ENCODE data around the gene GLT1D1.

GLT1D1 gene

GRCh38 chr12:128969480-128970055 is 116.3 kb downstream of the GLT1D1 start:
- DNase-seq: peak; percentile 20

- DNase-seq: no peak
Measured at GRCh38 chr12:128970110-128970509, 116.8 kb downstream of the GLT1D1 start.

- DNase-seq: no peak
Measured at GRCh38 chr12:128970941-128971340, 117.7 kb downstream of the GLT1D1 start.

- no peak for DNase-seq
Measured at GRCh38 chr12:128971802-128972201, 118.5 kb downstream of the GLT1D1 start.

- DNase-seq: no peak
Measured at GRCh38 chr12:128973883-128974681, 120.8 kb downstream of the GLT1D1 start.

GRCh38 chr12:128974881-128975280 is 121.6 kb downstream of the GLT1D1 start:
- DNase-seq: no peak

- no peak for DNase-seq
Measured at GRCh38 chr12:128976120-128976738, 123.0 kb downstream of the GLT1D1 start.

- DNase-seq: no peak
Measured at GRCh38 chr12:128977441-128977840, 124.2 kb downstream of the GLT1D1 start.

- DNase-seq: no peak
Measured at GRCh38 chr12:128978067-128978466, 124.8 kb downstream of the GLT1D1 start.

GRCh38 chr12:128980623-128981022 is 127.3 kb downstream of the GLT1D1 start:
- no peak for DNase-seq

- DNase-seq: no peak
Measured at GRCh38 chr12:128981971-128982533, 128.8 kb downstream of the GLT1D1 start.

GRCh38 chr12:128982933-128983332 is 129.7 kb downstream of the GLT1D1 start:
- DNase-seq: no peak

- DNase-seq: no peak
Measured at GRCh38 chr12:128983371-128983770, 130.1 kb downstream of the GLT1D1 start.

GRCh38 chr12:128986957-128987356 is 133.7 kb downstream of the GLT1D1 start:
- DNase-seq: no peak

GRCh38 chr12:128989287-128989686 is 136.0 kb downstream of the GLT1D1 start:
- DNase-seq: no peak

GRCh38 chr12:128991716-128992115 is 138.4 kb downstream of the GLT1D1 start:
- DNase-seq: no peak

- DNase-seq: no peak
Measured at GRCh38 chr12:128992116-128992515, 138.8 kb downstream of the GLT1D1 start.

GRCh38 chr12:128992550-128992949 is 139.3 kb downstream of the GLT1D1 start:
- DNase-seq: no peak

GRCh38 chr12:128994856-128995255 is 141.6 kb downstream of the GLT1D1 start:
- no peak for DNase-seq

GRCh38 chr12:128995619-128996018 is 142.3 kb downstream of the GLT1D1 start:
- DNase-seq: no peak

GRCh38 chr12:129001826-129002225 is 148.5 kb downstream of the GLT1D1 start:
- DNase-seq: no peak

GRCh38 chr12:129002427-129002826 is 149.1 kb downstream of the GLT1D1 start:
- DNase-seq: no peak

GRCh38 chr12:129005416-129005815 is 152.1 kb downstream of the GLT1D1 start:
- no peak for DNase-seq

- DNase-seq: no peak
Measured at GRCh38 chr12:129005829-129006228, 152.6 kb downstream of the GLT1D1 start.
